ACC112 (cell line): ENCODE measurements around the gene LRCH1.

Source experiments
- H2AFZ ChIP-seq: fragments of 200-600 bp; sonication (generic); one replicate; pipeline ENCODE4 v1.6.0; 2017; ENCODE audit warnings: antibody characterized with exemption, low read length; ENCODE audit not compliant: unreplicated experiment
- H3K27ac ChIP-seq: fragments of 200-600 bp; sonication (generic); 2 replicates; pipeline ENCODE4 v1.5.1; 2014; ENCODE audit warnings: low read depth, mild to moderate bottlenecking, antibody characterized with exemption, low read length, moderate library complexity
- H3K27me3 ChIP-seq: fragments of 200-600 bp; sonication (generic); 2 replicates; pipeline ENCODE4 v1.6.1; 2014; ENCODE audit warnings: mild to moderate bottlenecking, antibody characterized with exemption, low read length, moderate library complexity, mixed read lengths; ENCODE audit not compliant: insufficient read depth
- H3K36me3 ChIP-seq: fragments of 200-600 bp; sonication (generic); 2 replicates; pipeline ENCODE4 v1.6.1; 2016; ENCODE audit warnings: mild to moderate bottlenecking, antibody characterized with exemption, low read length, moderate library complexity, mixed read lengths; ENCODE audit not compliant: insufficient read depth
- H3K4me1 ChIP-seq: fragments of 200-600 bp; sonication (generic); one replicate; pipeline ENCODE4 v1.6.1; 2016; ENCODE audit warnings: low read length, mixed read lengths; ENCODE audit not compliant: insufficient read depth, unreplicated experiment, control insufficient read depth
- H3K4me3 ChIP-seq: fragments of 200-600 bp; sonication (generic); 2 replicates; pipeline ENCODE4 v1.5.1; 2014; ENCODE audit warnings: mild to moderate bottlenecking, low read depth, low read length
- H3K79me2 ChIP-seq: fragments of 200-600 bp; sonication (generic); one replicate; pipeline ENCODE4 v1.6.0; 2016; ENCODE audit warnings: low read length; ENCODE audit not compliant: control insufficient read depth, unreplicated experiment, insufficient read depth

Gene LRCH1

GRCh38 chr13:46552303-46552682, 677 bp upstream of the LRCH1 start:
- peaks cover 41% of the 10 kb centered on the region for H3K79me2 ChIP-seq
- H2AFZ ChIP-seq = peak overlapping the region; percentile 91
- no peak overlapping the region for H3K27ac ChIP-seq

GRCh38 chr13:46553521-46553885, 533 bp downstream of the LRCH1 start:
- Histone ChIP-seq H3K79me2 (peaks cover 47% of the 10 kb centered on the region), H3K36me3 (no peaks in the 10 kb centered on the region), H3K4me1 (peaks cover 9% of the 10 kb centered on the region), H3K4me3 (peak overlapping the region; percentile 93), H3K27me3 (no peaks in the 10 kb centered on the region), H3K27ac (peak overlapping the region; percentile 78), H2AFZ (peak overlapping the region; percentile 40)

More at GRCh38 chr13:46552303-46552682, 677 bp upstream of the LRCH1 start:
- no peaks in the 10 kb centered on the region for H3K36me3 ChIP-seq
- H3K4me3 ChIP-seq = peak overlapping the region; percentile 93
- no peaks in the 10 kb centered on the region for H3K27me3 ChIP-seq
- H3K4me1 ChIP-seq = peaks cover 9% of the 10 kb centered on the region

- Histone ChIP-seq H3K79me2 (peaks cover 53% of the 10 kb centered on the region), H2AFZ (peak overlapping the region; percentile 83)
These were observed 1.2 kb downstream of the LRCH1 start for GRCh38 chr13:46553886-46554858.

GRCh38 chr13:46554951-46555350, 2.0 kb downstream of the LRCH1 start:
- peak overlapping the region; percentile 78 for H3K27ac ChIP-seq
- peak overlapping the region; percentile 93 for H3K4me3 ChIP-seq
- peaks cover 16% of the 10 kb centered on the region for H3K4me1 ChIP-seq
- H3K79me2 ChIP-seq = peaks cover 60% of the 10 kb centered on the region
- no peaks in the 10 kb centered on the region for H3K36me3 ChIP-seq
- H2AFZ ChIP-seq = peak overlapping the region; percentile 76
- H3K27me3 ChIP-seq = no peaks in the 10 kb centered on the region

More at GRCh38 chr13:46553886-46554858, 1.2 kb downstream of the LRCH1 start:
- Histone ChIP-seq H3K4me3 (peak overlapping the region; percentile 93), H3K36me3 (no peaks in the 10 kb centered on the region), H3K4me1 (peaks cover 10% of the 10 kb centered on the region), H3K27me3 (no peaks in the 10 kb centered on the region), H3K27ac (peak overlapping the region; percentile 78)

- Histone ChIP-seq H3K27me3 (no peaks in the 10 kb centered on the region), H3K36me3 (no peaks in the 10 kb centered on the region), H3K79me2 (peaks cover 68% of the 10 kb centered on the region), H2AFZ (no peak overlapping the region), H3K4me1 (peaks cover 17% of the 10 kb centered on the region), H3K27ac (no peak overlapping the region), H3K4me3 (no peak overlapping the region)
These were observed 2.9 kb downstream of the LRCH1 start for GRCh38 chr13:46555722-46556417.

GRCh38 chr13:46556418-46556779, 3.4 kb downstream of the LRCH1 start:
- H3K27me3 ChIP-seq = no peaks in the 10 kb centered on the region
- peaks cover 23% of the 10 kb centered on the region for H3K4me1 ChIP-seq
- H3K79me2 ChIP-seq = peaks cover 74% of the 10 kb centered on the region
- H3K27ac ChIP-seq = no peak overlapping the region
- no peak overlapping the region for H3K4me3 ChIP-seq
- no peak overlapping the region for H2AFZ ChIP-seq
- no peaks in the 10 kb centered on the region for H3K36me3 ChIP-seq

GRCh38 chr13:46559272-46559805, 6.4 kb downstream of the LRCH1 start:
- H3K36me3 ChIP-seq = no peaks in the 10 kb centered on the region
- no peak overlapping the region for H2AFZ ChIP-seq
- H3K4me3 ChIP-seq = no peak overlapping the region
- peaks cover 92% of the 10 kb centered on the region for H3K79me2 ChIP-seq
- H3K4me1 ChIP-seq = peaks cover 19% of the 10 kb centered on the region
- H3K27me3 ChIP-seq = no peaks in the 10 kb centered on the region
- H3K27ac ChIP-seq = no peak overlapping the region

- peaks cover 86% of the 10 kb centered on the region for H3K79me2 ChIP-seq
- H3K27me3 ChIP-seq = no peaks in the 10 kb centered on the region
- H3K4me3 ChIP-seq = no peak overlapping the region
- H2AFZ ChIP-seq = no peak overlapping the region
- H3K4me1 ChIP-seq = peaks cover 19% of the 10 kb centered on the region
- no peaks in the 10 kb centered on the region for H3K36me3 ChIP-seq
- H3K27ac ChIP-seq = no peak overlapping the region
These were observed 7.8 kb downstream of the LRCH1 start for GRCh38 chr13:46560778-46561177.

GRCh38 chr13:46561286-46561685, 8.3 kb downstream of the LRCH1 start:
- Histone ChIP-seq H3K79me2 (peaks cover 86% of the 10 kb centered on the region), H2AFZ (no peak overlapping the region), H3K27ac (no peak overlapping the region), H3K36me3 (no peaks in the 10 kb centered on the region), H3K4me3 (no peak overlapping the region), H3K27me3 (no peaks in the 10 kb centered on the region), H3K4me1 (peaks cover 19% of the 10 kb centered on the region)

- no peaks in the 10 kb centered on the region for H3K36me3 ChIP-seq
- H3K4me3 ChIP-seq = no peak overlapping the region
- H2AFZ ChIP-seq = no peak overlapping the region
- H3K79me2 ChIP-seq = peaks cover 86% of the 10 kb centered on the region
- no peaks in the 10 kb centered on the region for H3K27me3 ChIP-seq
- peaks cover 19% of the 10 kb centered on the region for H3K4me1 ChIP-seq
- no peak overlapping the region for H3K27ac ChIP-seq
These were observed 8.7 kb downstream of the LRCH1 start for GRCh38 chr13:46561691-46562090.
